ENCODE results near the gene DNPH1. TPM values are rescaled to one million over a fixed set of nuclear protein-coding genes. Genes with fewer than 3 reads are reported as not detected.

Gene DNPH1
- total RNA-seq, 1 experiment from 2014 or later, result 91.0 TPM

- H3K36me3 Mint-ChIP-seq (ENCODE audit: insufficient read depth, unreplicated experiment), result no peaks in the 10 kb centered on the region
- ChIA-PET POLR2A (no interaction called here), CTCF (interaction anchor here (2.2 kb wide), 1 partner anchor 69 kb away, joined by 8 read pairs; no protein-coding TSS in a partner anchor)
- no peak for TF ChIP-seq CTCF (IDR thresholded peaks at IDR 0.05; ENCODE audit: unreplicated experiment)
- H3K27ac Mint-ChIP-seq (ENCODE audit: low read depth, unreplicated experiment), result no peak overlapping the region
- no peak for DNase-seq (ENCODE audit: unreplicated experiment)
- no TSS peak for BruUV-seq (replicated peaks)
- no peak overlapping the region for H3K4me3 Mint-ChIP-seq (ENCODE audit: unreplicated experiment)
- no peaks in the 10 kb centered on the region for H3K9me3 Mint-ChIP-seq (ENCODE audit: unreplicated experiment)
- no peaks in the 10 kb centered on the region for H3K27me3 Mint-ChIP-seq (ENCODE audit: insufficient read depth, unreplicated experiment)
- intact Hi-C loops (cut with micrococcal nuclease), result no loop called here
- peaks cover 4% of the 10 kb centered on the region for H3K4me1 Mint-ChIP-seq (ENCODE audit: insufficient read depth, unreplicated experiment)
Measured at GRCh38 chr6:43265564-43265963, 36.3 kb upstream of the DNPH1 start.

- no peak for DNase-seq (ENCODE audit: unreplicated experiment)
- intact Hi-C loops (cut with micrococcal nuclease), result no loop called here
- no TSS peak for BruUV-seq (replicated peaks)
- no peaks in the 10 kb centered on the region for H3K9me3 Mint-ChIP-seq (ENCODE audit: unreplicated experiment)
- no peak overlapping the region for H3K4me3 Mint-ChIP-seq (ENCODE audit: unreplicated experiment)
- ChIA-PET CTCF (interaction anchor here (0.6 to 1.4 kb wide), 9 partner anchors 10 to 290 kb away, joined by 3 to 8 read pairs (median 3); no protein-coding TSS in a partner anchor), POLR2A (interaction anchor here (1.2 kb wide), 1 partner anchor 33 kb away, joined by 3 read pairs; no protein-coding TSS in a partner anchor)
- H3K27me3 Mint-ChIP-seq (ENCODE audit: insufficient read depth, unreplicated experiment), result peaks cover under 1% of the 10 kb centered on the region
- no peak for TF ChIP-seq CTCF (IDR thresholded peaks at IDR 0.05; ENCODE audit: unreplicated experiment)
- H3K27ac Mint-ChIP-seq (ENCODE audit: low read depth, unreplicated experiment), result no peak overlapping the region
- H3K4me1 Mint-ChIP-seq (ENCODE audit: insufficient read depth, unreplicated experiment), result peaks cover 4% of the 10 kb centered on the region
- no peaks in the 10 kb centered on the region for H3K36me3 Mint-ChIP-seq (ENCODE audit: insufficient read depth, unreplicated experiment)
Measured at GRCh38 chr6:43264599-43265145, 35.4 kb upstream of the DNPH1 start.

GRCh38 chr6:43263314-43264178 is 34.3 kb upstream of the DNPH1 start:
- CTCF ChIA-PET, result interaction anchor here (0.5 to 1.4 kb wide), 15 partner anchors 9 to 362 kb away, joined by 3 to 8 read pairs (median 3); partner anchors contain the start of gene ZNF318
- H3K27me3 Mint-ChIP-seq (ENCODE audit: insufficient read depth, unreplicated experiment), result peaks cover 10% of the 10 kb centered on the region
- peak; percentile 77 for DNase-seq (ENCODE audit: unreplicated experiment)
- peaks cover 4% of the 10 kb centered on the region for H3K4me1 Mint-ChIP-seq (ENCODE audit: insufficient read depth, unreplicated experiment)
- H3K36me3 Mint-ChIP-seq (ENCODE audit: insufficient read depth, unreplicated experiment), result no peaks in the 10 kb centered on the region
- BruUV-seq (replicated peaks), result no TSS peak
- TF ChIP-seq CTCF (IDR thresholded peaks at IDR 0.05; ENCODE audit: unreplicated experiment), result peak; percentile 77
- H3K4me3 Mint-ChIP-seq (ENCODE audit: unreplicated experiment), result no peak overlapping the region
- POLR2A ChIA-PET, result interaction anchor here (0.6 to 1.2 kb wide), 3 partner anchors 15 to 179 kb away, joined by 3 read pairs; no protein-coding TSS in a partner anchor
- no peak overlapping the region for H3K27ac Mint-ChIP-seq (ENCODE audit: low read depth, unreplicated experiment)
- H3K9me3 Mint-ChIP-seq (ENCODE audit: unreplicated experiment), result no peaks in the 10 kb centered on the region
- intact Hi-C loops (cut with micrococcal nuclease), result loop anchor here (1.0 kb wide), 2 partner anchors 71 to 243 kb away; no protein-coding TSS in a partner anchor

- intact Hi-C loops (cut with micrococcal nuclease), result loop anchor here (1.0 kb wide), 2 partner anchors 71 to 243 kb away; no protein-coding TSS in a partner anchor
- POLR2A ChIA-PET, result interaction anchor here (0.6 to 1.2 kb wide), 2 partner anchors 15 to 179 kb away, joined by 3 read pairs; no protein-coding TSS in a partner anchor
- no peak overlapping the region for H3K4me3 Mint-ChIP-seq (ENCODE audit: unreplicated experiment)
- H3K9me3 Mint-ChIP-seq (ENCODE audit: unreplicated experiment), result no peaks in the 10 kb centered on the region
- no peak for DNase-seq (ENCODE audit: unreplicated experiment)
- H3K36me3 Mint-ChIP-seq (ENCODE audit: insufficient read depth, unreplicated experiment), result no peaks in the 10 kb centered on the region
- no peak for TF ChIP-seq CTCF (IDR thresholded peaks at IDR 0.05; ENCODE audit: unreplicated experiment)
- CTCF ChIA-PET, result interaction anchor here (0.5 to 1.8 kb wide), 7 partner anchors 10 to 362 kb away, joined by 3 to 10 read pairs (median 3); no protein-coding TSS in a partner anchor
- H3K27me3 Mint-ChIP-seq (ENCODE audit: insufficient read depth, unreplicated experiment), result peaks cover 10% of the 10 kb centered on the region
- peaks cover 4% of the 10 kb centered on the region for H3K4me1 Mint-ChIP-seq (ENCODE audit: insufficient read depth, unreplicated experiment)
- no TSS peak for BruUV-seq (replicated peaks)
- H3K27ac Mint-ChIP-seq (ENCODE audit: low read depth, unreplicated experiment), result no peak overlapping the region
Measured at GRCh38 chr6:43262780-43263313, 33.6 kb upstream of the DNPH1 start.
